ENCODE results near the gene ITSN2. TPM values are rescaled to one million over a fixed set of nuclear protein-coding genes. Genes with fewer than 3 reads are reported as not detected.

Gene ITSN2
- total and polyA plus RNA-seq, 7 donors, result 12.2 to 71.7 (median 33.5) TPM

DNA sequence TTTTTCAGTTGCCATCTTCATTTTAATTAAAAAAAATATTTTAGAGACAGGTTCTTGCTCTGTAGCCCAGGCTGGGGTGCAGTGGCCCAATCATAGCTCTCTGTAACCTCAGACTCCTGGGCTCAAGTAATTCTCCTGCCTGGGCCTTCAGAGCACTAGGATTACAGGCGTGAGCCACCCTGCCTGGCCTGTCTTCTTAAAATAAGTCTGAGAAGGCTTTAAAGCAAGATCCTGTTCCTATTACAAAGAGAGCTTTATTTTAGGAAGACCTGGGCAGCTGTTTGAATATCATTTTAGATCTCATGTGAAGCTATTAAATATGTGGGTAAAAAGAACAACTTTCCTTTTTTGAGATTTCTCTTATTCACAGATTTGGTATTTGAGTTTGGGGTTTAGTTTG, 184.0 kb downstream of the ITSN2 start:
- Histone ChIP-seq H3K27ac (no peak overlapping the region), H3K36me3 (ENCODE audit: insufficient read depth in 1 of 2, low read depth in 1 of 2) (no peaks in the 10 kb centered on the region), H3K9me3 (no peaks in the 10 kb centered on the region), H3K4me1 (no peaks in the 10 kb centered on the region), H3K4me3 (no peak overlapping the region), H3K27me3 (ENCODE audit: insufficient read depth in 3 of 3, low read length in 2 of 3) (no peaks in the 10 kb centered on the region)
- intact Hi-C loops (cut with DNase I), result no loop called here
- DNase-seq, result no peak
- ATAC-seq, result peak in 1 of 4 donors; percentile 54
- TF ChIP-seq, protein P1, sequence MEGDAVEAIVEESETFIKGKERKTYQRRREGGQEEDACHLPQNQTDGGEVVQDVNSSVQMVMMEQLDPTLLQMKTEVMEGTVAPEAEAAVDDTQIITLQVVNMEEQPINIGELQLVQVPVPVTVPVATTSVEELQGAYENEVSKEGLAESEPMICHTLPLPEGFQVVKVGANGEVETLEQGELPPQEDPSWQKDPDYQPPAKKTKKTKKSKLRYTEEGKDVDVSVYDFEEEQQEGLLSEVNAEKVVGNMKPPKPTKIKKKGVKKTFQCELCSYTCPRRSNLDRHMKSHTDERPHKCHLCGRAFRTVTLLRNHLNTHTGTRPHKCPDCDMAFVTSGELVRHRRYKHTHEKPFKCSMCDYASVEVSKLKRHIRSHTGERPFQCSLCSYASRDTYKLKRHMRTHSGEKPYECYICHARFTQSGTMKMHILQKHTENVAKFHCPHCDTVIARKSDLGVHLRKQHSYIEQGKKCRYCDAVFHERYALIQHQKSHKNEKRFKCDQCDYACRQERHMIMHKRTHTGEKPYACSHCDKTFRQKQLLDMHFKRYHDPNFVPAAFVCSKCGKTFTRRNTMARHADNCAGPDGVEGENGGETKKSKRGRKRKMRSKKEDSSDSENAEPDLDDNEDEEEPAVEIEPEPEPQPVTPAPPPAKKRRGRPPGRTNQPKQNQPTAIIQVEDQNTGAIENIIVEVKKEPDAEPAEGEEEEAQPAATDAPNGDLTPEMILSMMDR (IDR thresholded peaks at IDR 0.05), result no peak
- WGBS, 3 donors, result 30 to 80% (median 42%) methylated on average over 1 of the region's 1 CpG

- TF ChIP-seq, protein P1 (IDR thresholded peaks at IDR 0.05), result no peak
- Histone ChIP-seq H3K9me3 (no peaks in the 10 kb centered on the region), H3K36me3 (ENCODE audit: insufficient read depth in 1 of 2, low read depth in 1 of 2) (no peaks in the 10 kb centered on the region), H3K4me3 (no peak overlapping the region), H3K4me1 (no peaks in the 10 kb centered on the region), H3K27ac (no peak overlapping the region), H3K27me3 (ENCODE audit: insufficient read depth in 3 of 3, low read length in 2 of 3) (no peaks in the 10 kb centered on the region)
- ATAC-seq, result no peak
- intact Hi-C loops (cut with DNase I), result no loop called here
- WGBS, 3 donors, result 74 to 82% (median 78%) methylated on average over 17 of the region's 17 CpGs
- DNase-seq, result no peak
Measured at GRCh38 chr2:24175631-24176187, 184.6 kb downstream of the ITSN2 start.

- Histone ChIP-seq H3K9me3 (no peaks in the 10 kb centered on the region), H3K27ac (no peak within 1 kb of the TSS), H3K27me3 (ENCODE audit: insufficient read depth in 3 of 3, low read length in 2 of 3) (no peaks in the 10 kb centered on the region), H3K36me3 (ENCODE audit: insufficient read depth in 1 of 2, low read depth in 1 of 2) (no peaks in the 10 kb centered on the region), H3K4me1 (no peaks in the 10 kb centered on the region), H3K4me3 (no peak within 1 kb of the TSS)
- WGBS, 3 donors, result 32 to 37% (median 36%) methylated on average over 38 to 46 of the region's 46 CpGs
- DNase-seq (no peak), ATAC-seq (no peak)
- TF ChIP-seq, protein P1 (IDR thresholded peaks at IDR 0.05), result no peak
- intact Hi-C loops (cut with DNase I), result no loop called here
Measured at GRCh38 chr2:24174851-24175277, 185.5 kb downstream of the ITSN2 start, which contains the start of gene FAM228A. TSS of gene FAM228A (plus strand) at chr2:24175053. CDS start at chr2:24175481, 428 bp downstream.

DNA sequence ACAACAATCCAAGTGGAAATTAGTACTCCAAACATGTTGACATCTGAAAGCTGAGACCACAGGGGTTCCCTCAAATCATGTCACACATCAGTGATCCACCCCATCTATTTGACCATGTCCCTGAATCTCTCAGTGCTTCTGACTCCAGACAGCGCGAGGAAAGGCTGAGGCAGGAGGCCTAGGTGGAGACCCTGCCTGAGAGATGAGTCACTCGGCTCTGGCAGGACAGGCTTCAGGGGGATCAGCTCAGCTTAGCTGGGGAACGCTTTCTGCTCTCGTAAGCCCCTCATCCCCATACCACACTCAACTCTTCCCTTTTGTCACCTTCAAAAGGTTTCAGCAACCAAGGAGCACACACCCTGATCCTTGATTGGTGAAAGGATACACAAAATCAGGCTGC, 191.3 kb downstream of the ITSN2 start:
- Histone ChIP-seq H3K27me3 (ENCODE audit: insufficient read depth in 3 of 3, low read length in 2 of 3) (no peaks in the 10 kb centered on the region), H3K9me3 (no peaks in the 10 kb centered on the region), H3K36me3 (ENCODE audit: insufficient read depth in 1 of 2, low read depth in 1 of 2) (no peaks in the 10 kb centered on the region), H3K4me1 (no peaks in the 10 kb centered on the region), H3K4me3 (no peak overlapping the region), H3K27ac (no peak overlapping the region)
- WGBS, 3 donors, result 91 to 96% (median 92%) methylated on average over 5 of the region's 5 CpGs
- intact Hi-C loops (cut with DNase I), result loop anchor here in 1 of 2 donors (5.0 kb wide), 1 partner anchor 337 kb away; no protein-coding TSS in a partner anchor
- ATAC-seq, result no peak
- TF ChIP-seq, protein P1 (IDR thresholded peaks at IDR 0.05), result no peak
- no peak for DNase-seq
